ENCODE measurements around the gene COG1. TPM values are rescaled to one million over a fixed set of nuclear protein-coding genes. Genes with fewer than 3 reads are reported as not detected.

The COG1 gene
- total and polyA plus RNA-seq, 9 of the 15 experiments (the other 6 are each of a cell fraction or from before 2014, with no cell fraction given) = 9.5 to 26.8 (median 12.9) TPM

GRCh38 chr17:73191443-73192205 lies 1.2 kb upstream of the COG1 start (continued):
- TF ChIP-seq, protein P1, sequence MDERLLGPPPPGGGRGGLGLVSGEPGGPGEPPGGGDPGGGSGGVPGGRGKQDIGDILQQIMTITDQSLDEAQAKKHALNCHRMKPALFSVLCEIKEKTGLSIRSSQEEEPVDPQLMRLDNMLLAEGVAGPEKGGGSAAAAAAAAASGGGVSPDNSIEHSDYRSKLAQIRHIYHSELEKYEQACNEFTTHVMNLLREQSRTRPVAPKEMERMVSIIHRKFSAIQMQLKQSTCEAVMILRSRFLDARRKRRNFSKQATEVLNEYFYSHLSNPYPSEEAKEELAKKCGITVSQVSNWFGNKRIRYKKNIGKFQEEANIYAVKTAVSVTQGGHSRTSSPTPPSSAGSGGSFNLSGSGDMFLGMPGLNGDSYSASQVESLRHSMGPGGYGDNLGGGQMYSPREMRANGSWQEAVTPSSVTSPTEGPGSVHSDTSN (CRISPR knock-in tag; IDR thresholded peaks at IDR 0.05; ENCODE audit: low read depth) = no peak
- TF ChIP-seq, protein P1 (tag; conservative IDR thresholded peaks at IDR 0.05; ENCODE audit: low read depth) = no peak
- TF ChIP-seq, protein P2, sequence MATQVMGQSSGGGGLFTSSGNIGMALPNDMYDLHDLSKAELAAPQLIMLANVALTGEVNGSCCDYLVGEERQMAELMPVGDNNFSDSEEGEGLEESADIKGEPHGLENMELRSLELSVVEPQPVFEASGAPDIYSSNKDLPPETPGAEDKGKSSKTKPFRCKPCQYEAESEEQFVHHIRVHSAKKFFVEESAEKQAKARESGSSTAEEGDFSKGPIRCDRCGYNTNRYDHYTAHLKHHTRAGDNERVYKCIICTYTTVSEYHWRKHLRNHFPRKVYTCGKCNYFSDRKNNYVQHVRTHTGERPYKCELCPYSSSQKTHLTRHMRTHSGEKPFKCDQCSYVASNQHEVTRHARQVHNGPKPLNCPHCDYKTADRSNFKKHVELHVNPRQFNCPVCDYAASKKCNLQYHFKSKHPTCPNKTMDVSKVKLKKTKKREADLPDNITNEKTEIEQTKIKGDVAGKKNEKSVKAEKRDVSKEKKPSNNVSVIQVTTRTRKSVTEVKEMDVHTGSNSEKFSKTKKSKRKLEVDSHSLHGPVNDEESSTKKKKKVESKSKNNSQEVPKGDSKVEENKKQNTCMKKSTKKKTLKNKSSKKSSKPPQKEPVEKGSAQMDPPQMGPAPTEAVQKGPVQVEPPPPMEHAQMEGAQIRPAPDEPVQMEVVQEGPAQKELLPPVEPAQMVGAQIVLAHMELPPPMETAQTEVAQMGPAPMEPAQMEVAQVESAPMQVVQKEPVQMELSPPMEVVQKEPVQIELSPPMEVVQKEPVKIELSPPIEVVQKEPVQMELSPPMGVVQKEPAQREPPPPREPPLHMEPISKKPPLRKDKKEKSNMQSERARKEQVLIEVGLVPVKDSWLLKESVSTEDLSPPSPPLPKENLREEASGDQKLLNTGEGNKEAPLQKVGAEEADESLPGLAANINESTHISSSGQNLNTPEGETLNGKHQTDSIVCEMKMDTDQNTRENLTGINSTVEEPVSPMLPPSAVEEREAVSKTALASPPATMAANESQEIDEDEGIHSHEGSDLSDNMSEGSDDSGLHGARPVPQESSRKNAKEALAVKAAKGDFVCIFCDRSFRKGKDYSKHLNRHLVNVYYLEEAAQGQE (IDR thresholded peaks at IDR 0.05; ENCODE audit: borderline replicate concordance) = peak; percentile 63; the same call in 1 of the 2 replicates
- TF ChIP-seq, protein P2 (CRISPR knock-in tag; IDR thresholded peaks at IDR 0.05; ENCODE audit: low read depth) = no peak
- TF ChIP-seq, protein P3, sequence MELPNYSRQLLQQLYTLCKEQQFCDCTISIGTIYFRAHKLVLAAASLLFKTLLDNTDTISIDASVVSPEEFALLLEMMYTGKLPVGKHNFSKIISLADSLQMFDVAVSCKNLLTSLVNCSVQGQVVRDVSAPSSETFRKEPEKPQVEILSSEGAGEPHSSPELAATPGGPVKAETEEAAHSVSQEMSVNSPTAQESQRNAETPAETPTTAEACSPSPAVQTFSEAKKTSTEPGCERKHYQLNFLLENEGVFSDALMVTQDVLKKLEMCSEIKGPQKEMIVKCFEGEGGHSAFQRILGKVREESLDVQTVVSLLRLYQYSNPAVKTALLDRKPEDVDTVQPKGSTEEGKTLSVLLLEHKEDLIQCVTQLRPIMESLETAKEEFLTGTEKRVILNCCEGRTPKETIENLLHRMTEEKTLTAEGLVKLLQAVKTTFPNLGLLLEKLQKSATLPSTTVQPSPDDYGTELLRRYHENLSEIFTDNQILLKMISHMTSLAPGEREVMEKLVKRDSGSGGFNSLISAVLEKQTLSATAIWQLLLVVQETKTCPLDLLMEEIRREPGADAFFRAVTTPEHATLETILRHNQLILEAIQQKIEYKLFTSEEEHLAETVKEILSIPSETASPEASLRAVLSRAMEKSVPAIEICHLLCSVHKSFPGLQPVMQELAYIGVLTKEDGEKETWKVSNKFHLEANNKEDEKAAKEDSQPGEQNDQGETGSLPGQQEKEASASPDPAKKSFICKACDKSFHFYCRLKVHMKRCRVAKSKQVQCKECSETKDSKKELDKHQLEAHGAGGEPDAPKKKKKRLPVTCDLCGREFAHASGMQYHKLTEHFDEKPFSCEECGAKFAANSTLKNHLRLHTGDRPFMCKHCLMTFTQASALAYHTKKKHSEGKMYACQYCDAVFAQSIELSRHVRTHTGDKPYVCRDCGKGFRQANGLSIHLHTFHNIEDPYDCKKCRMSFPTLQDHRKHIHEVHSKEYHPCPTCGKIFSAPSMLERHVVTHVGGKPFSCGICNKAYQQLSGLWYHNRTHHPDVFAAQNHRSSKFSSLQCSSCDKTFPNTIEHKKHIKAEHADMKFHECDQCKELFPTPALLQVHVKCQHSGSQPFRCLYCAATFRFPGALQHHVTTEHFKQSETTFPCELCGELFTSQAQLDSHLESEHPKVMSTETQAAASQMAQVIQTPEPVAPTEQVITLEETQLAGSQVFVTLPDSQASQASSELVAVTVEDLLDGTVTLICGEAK (IDR thresholded peaks at IDR 0.05) = peak; percentile 55; the same call in 1 of the 2 replicates
- TF ChIP-seq, protein P3 (CRISPR knock-in tag; IDR thresholded peaks at IDR 0.05) = no peak
- no peak for TF ChIP-seq ZNF324 (CRISPR knock-in tag; IDR thresholded peaks at IDR 0.05)

All from K562 (cell line).